Caco-2 (cell line): ENCODE data around the gene XXYLT1. TPM values are rescaled to one million over a fixed set of nuclear protein-coding genes. Genes with fewer than 3 reads are reported as not detected.

Experiments used
- BruUV-seq: library from RNA; stranded (reverse); fragments of 400-500 nt; replicated peaks from 2 replicates; lab custom pipeline; 2021; lab: Mats Ljungman, UMichigan
- CTCF ChIA-PET: fragments of 300-600 bp; sonication (Branson Sonifier 250); formaldehyde crosslinking; loops from one replicate; lab custom pipeline; 2022; ENCODE audit warnings: antibody characterized with exemption; lab: Charles Lee
- POLR2A ChIA-PET: fragments of 300-600 bp; sonication (Branson Sonifier 250); formaldehyde crosslinking; loops from one replicate; lab custom pipeline; 2022; ENCODE audit warnings: antibody characterized with exemption; lab: Charles Lee
- DNase-seq, 2 experiments: peaks; one replicate each; pipeline versions ENCODE4 v3.0.0 to v3.0.0-alpha.2; 2020 to 2022
- H3K27me3 ChIP-seq: replicated peaks from 2 replicates; pipeline ENCODE4 v1.6.0; 2011; ENCODE audit warnings: low read length; ENCODE audit not compliant: control insufficient read depth, insufficient read depth
- H3K36me3 ChIP-seq: 2 replicates; pipeline ENCODE4 v1.5.1; 2011; ENCODE audit warnings: low read length; ENCODE audit not compliant: control insufficient read depth, insufficient read depth
- H3K4me1 ChIP-seq: fragments of 250-450 bp; sonication (Bioruptor Pico); 2 replicates; pipeline ENCODE4 v1.5.1; 2020; ENCODE audit warnings: mild to moderate bottlenecking
- H3K4me3 ChIP-seq: 2 replicates; pipeline ENCODE4 v1.5.1; 2011; ENCODE audit warnings: low read depth, mild to moderate bottlenecking, control low read depth, low read length
- H3K9me3 ChIP-seq: fragments of 250-450 bp; sonication (Bioruptor Pico); 2 replicates; pipeline ENCODE4 v1.5.1; 2020; ENCODE audit warnings: mild to moderate bottlenecking, moderate library complexity
- H3K27ac Mint-ChIP-seq: one replicate; pipeline ENCODE4 v1.8.0; 2022; ENCODE audit warnings: mixed read lengths; ENCODE audit not compliant: unreplicated experiment
- H3K27me3 Mint-ChIP-seq: one replicate; pipeline ENCODE4 v1.8.0; 2022; ENCODE audit warnings: mixed read lengths; ENCODE audit not compliant: insufficient read depth, unreplicated experiment
- H3K36me3 Mint-ChIP-seq: one replicate; pipeline ENCODE4 v1.8.0; 2022; ENCODE audit warnings: mild to moderate bottlenecking, mixed read lengths; ENCODE audit not compliant: insufficient read depth, unreplicated experiment
- H3K4me1 Mint-ChIP-seq: one replicate; pipeline ENCODE4 v1.8.0; 2022; ENCODE audit warnings: low read depth, mixed read lengths; ENCODE audit not compliant: unreplicated experiment
- H3K4me3 Mint-ChIP-seq: one replicate; pipeline ENCODE4 v1.8.0; 2022; ENCODE audit warnings: mild to moderate bottlenecking, moderate library complexity, mixed read lengths; ENCODE audit not compliant: unreplicated experiment
- H3K9me3 Mint-ChIP-seq: one replicate; pipeline ENCODE4 v1.8.0; 2022; ENCODE audit warnings: mixed read lengths; ENCODE audit not compliant: unreplicated experiment
- intact Hi-C: fragments of 100-400 bp; cut with micrococcal nuclease; formaldehyde crosslinking; loops from one replicate; pipeline ENCODE4 v1.10.0; 2022; ENCODE audit not compliant: unreplicated experiment
- total RNA-seq: library from RNA; stranded (reverse); gene quantifications from 2 replicates; pipeline ENCODE4 v1.2.3, GENCODE V29; 2022
- TF ChIP-seq, protein P1 (sequence below), 2 experiments: fragments of 200-600 bp in 1 of 2; IDR thresholded peaks; 1 replicate in 1 of 2; 2 replicates in 1 of 2; pipeline versions ENCODE4 v1.5.1 to v1.8.0; 2011 to 2022; ENCODE audit warnings: antibody characterized with exemption in 1 of 2, control low read depth in 1 of 2, inconsistent platforms in 1 of 2, low read depth in 1 of 2, low read length in 1 of 2, mild to moderate bottlenecking in 1 of 2, moderate library complexity in 1 of 2; ENCODE audit not compliant: insufficient read depth in 1 of 2, severe bottlenecking in 1 of 2, unreplicated experiment in 1 of 2

Gene XXYLT1
- total RNA-seq, 1 experiment from 2014 or later = 14.2 TPM

DNA sequence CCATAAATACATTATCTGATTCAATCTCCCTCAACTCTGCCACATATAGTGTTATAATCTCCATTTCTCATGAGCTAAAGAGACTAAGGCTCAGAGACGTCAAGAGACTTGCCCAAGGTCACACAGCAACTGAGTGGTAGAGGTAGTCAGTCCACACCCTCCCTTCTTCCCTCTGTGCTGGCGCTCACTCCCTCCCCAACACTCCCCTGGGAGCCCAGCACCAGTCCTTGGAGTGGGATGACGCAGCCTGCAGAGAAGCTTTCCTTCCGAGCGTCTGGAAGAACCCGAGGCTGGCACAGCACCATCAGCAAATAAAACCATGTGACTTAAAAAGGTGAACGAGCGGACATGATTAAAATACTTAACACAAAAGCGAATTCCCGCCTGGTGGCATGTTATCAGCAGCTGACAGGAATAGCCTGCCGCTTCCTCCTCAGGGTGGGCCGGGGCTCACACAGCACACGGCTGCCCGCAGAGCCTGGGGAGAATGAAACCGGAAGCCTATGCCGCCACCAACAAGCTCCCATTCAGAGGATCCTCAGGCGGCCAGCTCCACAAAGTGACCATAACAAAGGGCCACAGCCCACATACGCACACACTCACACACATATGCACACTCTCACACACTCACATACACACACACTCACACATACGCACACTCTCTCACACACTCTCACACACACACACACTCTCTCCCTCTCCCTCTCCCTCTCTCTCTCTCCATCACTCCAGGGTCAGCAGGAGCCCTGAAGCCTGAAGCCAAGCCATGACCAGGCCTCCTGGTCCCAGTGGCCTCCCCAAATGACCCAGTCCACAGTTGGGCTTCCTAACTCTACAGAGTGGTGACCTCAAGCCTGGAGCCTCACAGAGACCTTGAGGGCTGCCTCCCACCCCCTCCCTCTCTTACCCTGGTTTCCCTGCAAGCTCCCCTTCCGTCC, 120.5 kb downstream of the XXYLT1 start:
- Histone ChIP-seq H3K27me3 (no peaks in the 10 kb centered on the region), H3K36me3 (no peaks in the 10 kb centered on the region; the same call in 1 of the 2 replicates), H3K4me3 (no peak overlapping the region), H3K9me3 (no peaks in the 10 kb centered on the region), H3K4me1 (peaks cover 12% of the 10 kb centered on the region)
- ChIA-PET POLR2A (no interaction called here), CTCF (no interaction called here)
- peaks cover 11% of the 10 kb centered on the region for H3K4me1 Mint-ChIP-seq
- no peaks in the 10 kb centered on the region for H3K27me3 Mint-ChIP-seq
- no peaks in the 10 kb centered on the region for H3K9me3 Mint-ChIP-seq
- BruUV-seq = no TSS peak
- no peak overlapping the region for H3K4me3 Mint-ChIP-seq
- intact Hi-C loops = loop anchor here (5.0 kb wide), 1 partner anchor 33 kb away; no protein-coding TSS in a partner anchor
- DNase-seq = no peak
- H3K36me3 Mint-ChIP-seq = no peaks in the 10 kb centered on the region
- no peak overlapping the region for H3K27ac Mint-ChIP-seq
- TF ChIP-seq, protein P1, sequence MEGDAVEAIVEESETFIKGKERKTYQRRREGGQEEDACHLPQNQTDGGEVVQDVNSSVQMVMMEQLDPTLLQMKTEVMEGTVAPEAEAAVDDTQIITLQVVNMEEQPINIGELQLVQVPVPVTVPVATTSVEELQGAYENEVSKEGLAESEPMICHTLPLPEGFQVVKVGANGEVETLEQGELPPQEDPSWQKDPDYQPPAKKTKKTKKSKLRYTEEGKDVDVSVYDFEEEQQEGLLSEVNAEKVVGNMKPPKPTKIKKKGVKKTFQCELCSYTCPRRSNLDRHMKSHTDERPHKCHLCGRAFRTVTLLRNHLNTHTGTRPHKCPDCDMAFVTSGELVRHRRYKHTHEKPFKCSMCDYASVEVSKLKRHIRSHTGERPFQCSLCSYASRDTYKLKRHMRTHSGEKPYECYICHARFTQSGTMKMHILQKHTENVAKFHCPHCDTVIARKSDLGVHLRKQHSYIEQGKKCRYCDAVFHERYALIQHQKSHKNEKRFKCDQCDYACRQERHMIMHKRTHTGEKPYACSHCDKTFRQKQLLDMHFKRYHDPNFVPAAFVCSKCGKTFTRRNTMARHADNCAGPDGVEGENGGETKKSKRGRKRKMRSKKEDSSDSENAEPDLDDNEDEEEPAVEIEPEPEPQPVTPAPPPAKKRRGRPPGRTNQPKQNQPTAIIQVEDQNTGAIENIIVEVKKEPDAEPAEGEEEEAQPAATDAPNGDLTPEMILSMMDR (IDR thresholded peaks at IDR 0.05; ENCODE audit: insufficient read depth in 1 of 2, low read depth in 1 of 2, low read length in 1 of 2, severe bottlenecking in 1 of 2, unreplicated experiment in 1 of 2) = no peak

DNA sequence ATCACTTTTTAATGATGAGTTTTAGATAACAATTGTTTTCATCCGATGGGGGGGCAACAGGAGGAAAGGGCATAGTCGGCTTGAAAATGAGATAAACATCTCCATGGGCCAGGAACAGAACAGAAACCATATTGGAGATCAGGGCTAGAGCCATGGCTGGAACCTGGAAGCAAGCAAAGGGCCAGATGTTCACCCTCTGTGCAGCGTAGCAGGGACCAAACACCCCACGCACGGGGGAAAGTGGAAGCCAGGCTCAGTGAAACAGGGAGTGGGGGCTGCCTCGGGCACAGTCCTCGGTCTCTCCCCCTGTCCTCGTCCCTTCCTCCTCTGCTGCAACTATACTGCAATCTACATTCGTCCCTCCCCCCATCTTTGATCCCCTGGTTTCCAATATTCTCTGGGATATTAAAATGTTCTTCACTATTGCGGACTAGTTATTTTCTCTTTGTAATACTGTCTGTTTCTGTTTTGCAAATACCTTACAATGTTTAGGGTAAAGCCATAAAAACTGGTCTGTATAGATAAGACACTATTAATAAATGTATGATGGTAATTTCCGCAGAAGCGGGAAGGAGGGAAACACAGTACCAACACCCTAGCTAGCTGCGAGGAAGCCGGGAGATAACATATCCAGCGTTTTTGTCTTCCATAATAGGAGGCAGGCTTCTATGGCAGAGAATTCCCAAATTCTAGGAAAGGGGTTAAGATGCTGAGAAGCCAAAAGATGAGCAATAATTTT, 121.5 kb downstream of the XXYLT1 start:
- no peaks in the 10 kb centered on the region for H3K36me3 Mint-ChIP-seq
- no peak overlapping the region for H3K27ac Mint-ChIP-seq
- H3K4me1 ChIP-seq = peaks cover 6% of the 10 kb centered on the region
- intact Hi-C loops = loop anchor here (5.0 kb wide), 1 partner anchor 32 kb away; no protein-coding TSS in a partner anchor
- H3K36me3 ChIP-seq = no peaks in the 10 kb centered on the region
- no peaks in the 10 kb centered on the region for H3K9me3 ChIP-seq
- no peaks in the 10 kb centered on the region for H3K9me3 Mint-ChIP-seq
- POLR2A ChIA-PET = no interaction called here
- no peak overlapping the region for H3K4me3 Mint-ChIP-seq
- peaks cover 6% of the 10 kb centered on the region for H3K4me1 Mint-ChIP-seq
- BruUV-seq = no TSS peak
- H3K4me3 ChIP-seq = no peak overlapping the region
- no peaks in the 10 kb centered on the region for H3K27me3 Mint-ChIP-seq
- no peaks in the 10 kb centered on the region for H3K27me3 ChIP-seq
- TF ChIP-seq, protein P1 (IDR thresholded peaks at IDR 0.05; ENCODE audit: insufficient read depth in 1 of 2, low read depth in 1 of 2, low read length in 1 of 2, severe bottlenecking in 1 of 2, unreplicated experiment in 1 of 2) = no peak
- no peak for DNase-seq
- CTCF ChIA-PET = no interaction called here

DNA sequence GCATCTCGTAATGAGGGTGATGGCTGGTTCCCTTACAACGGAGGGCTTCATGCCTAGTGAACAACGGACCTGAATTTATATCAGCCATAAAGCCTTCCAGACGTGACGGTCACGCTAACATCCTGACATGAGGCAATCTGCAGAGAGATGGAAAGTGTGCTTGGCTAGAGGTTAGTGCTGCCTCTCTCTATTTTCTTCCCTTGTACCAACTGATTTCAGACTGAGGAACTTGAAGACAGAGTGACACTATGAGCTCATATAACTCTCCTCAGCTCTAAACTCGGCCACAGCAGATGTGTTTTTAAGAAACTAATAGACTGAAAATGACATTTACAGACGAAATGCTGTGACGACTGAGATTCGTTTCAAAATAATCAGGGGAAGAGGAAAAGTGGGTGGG, 122.4 kb downstream of the XXYLT1 start:
- no peak overlapping the region for H3K4me3 ChIP-seq
- Mint-ChIP-seq H3K4me1 (no peaks in the 10 kb centered on the region), H3K27ac (no peak overlapping the region), H3K36me3 (no peaks in the 10 kb centered on the region), H3K9me3 (no peaks in the 10 kb centered on the region), H3K4me3 (no peak overlapping the region), H3K27me3 (no peaks in the 10 kb centered on the region)
- no peaks in the 10 kb centered on the region for H3K4me1 ChIP-seq
- no peaks in the 10 kb centered on the region for H3K9me3 ChIP-seq
- no peaks in the 10 kb centered on the region for H3K36me3 ChIP-seq
- ChIA-PET CTCF (no interaction called here), POLR2A (no interaction called here)
- no peak for DNase-seq
- H3K27me3 ChIP-seq = no peaks in the 10 kb centered on the region
- intact Hi-C loops = no loop called here
- no TSS peak for BruUV-seq
- TF ChIP-seq, protein P1 (IDR thresholded peaks at IDR 0.05; ENCODE audit: insufficient read depth in 1 of 2, low read depth in 1 of 2, low read length in 1 of 2, severe bottlenecking in 1 of 2, unreplicated experiment in 1 of 2) = no peak
